Measurements from ENCODE around the gene NIPAL3. TPM values are rescaled to one million over a fixed set of nuclear protein-coding genes. Genes with fewer than 3 reads are reported as not detected.

Gene NIPAL3
- 8.4 TPM for polyA plus RNA-seq (2012; ENCODE audit: missing spikeins)

DNA sequence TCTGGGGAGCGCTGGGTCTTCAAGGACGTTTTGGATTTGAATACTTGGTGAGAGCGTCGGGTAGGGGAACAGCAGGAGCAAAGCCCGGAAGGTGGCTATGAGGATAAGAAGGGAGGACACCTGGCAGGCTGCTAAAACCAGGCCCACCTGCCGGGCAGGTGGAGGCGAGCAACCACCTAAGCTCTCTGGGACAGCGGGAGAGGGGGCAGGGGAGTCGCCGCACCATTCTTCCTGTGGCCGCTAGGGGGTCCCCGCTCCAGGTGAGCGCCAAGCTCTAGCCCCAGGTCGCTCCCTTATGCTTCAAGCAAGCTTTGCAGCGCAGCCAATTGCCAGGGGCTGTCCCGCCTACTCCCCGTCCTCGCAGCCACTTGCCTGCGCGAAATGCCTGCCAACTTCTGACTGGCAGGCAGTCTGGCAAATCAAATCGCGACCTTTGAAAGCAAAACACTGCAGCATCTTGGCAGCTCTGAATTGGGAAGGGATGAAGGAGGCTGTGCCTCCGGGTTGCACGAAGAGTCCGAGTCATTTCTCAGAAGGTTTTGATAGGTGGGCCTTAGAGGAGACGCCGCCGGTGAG lies at the start of gene NIPAL3:
TSS of gene NIPAL3 (plus strand) at position 469 of the 576 bp plus-strand sequence. CDS start 3,746 bp downstream, outside the sequence.
- DNase-seq (ENCODE audit: insufficient read length) (peak; percentile 88), FAIRE-seq (peak; percentile 96)
- TF ChIP-seq POLR2A (IDR thresholded peaks at IDR 0.05; ENCODE audit: low read depth, low read length) = no peak
- no peak for TF ChIP-seq TAF1 (IDR thresholded peaks at IDR 0.05; ENCODE audit: borderline replicate concordance, low read depth, low read length)
- no peak for TF ChIP-seq POLR2AphosphoS5 (IDR thresholded peaks at IDR 0.05; ENCODE audit: low read depth, low read length)

DNA sequence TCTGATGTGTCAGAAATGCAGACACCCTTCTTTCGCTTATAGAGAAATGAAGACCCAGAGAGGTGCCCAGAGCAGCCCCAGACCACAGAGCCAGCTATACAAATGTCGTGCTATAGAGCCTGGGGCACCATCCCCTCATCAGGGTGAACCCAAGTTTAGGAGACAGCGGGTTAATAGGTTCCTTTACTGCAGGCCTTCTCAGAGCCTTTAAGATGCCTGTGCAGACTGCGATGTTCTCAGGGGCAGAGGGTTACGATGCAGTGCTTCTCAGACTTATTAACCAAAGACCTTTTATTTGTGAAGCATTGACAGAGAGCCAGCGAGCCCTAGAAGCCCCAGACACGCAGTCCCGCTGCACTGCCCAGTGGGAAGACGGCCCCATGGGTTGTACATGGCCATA lies 48.9 kb upstream of the NIPAL3 start:
- FAIRE-seq = no peak
- DNase-seq (ENCODE audit: insufficient read length) = no peak
- no peak for TF ChIP-seq TAF1 (IDR thresholded peaks at IDR 0.05; ENCODE audit: borderline replicate concordance, low read depth, low read length)
- TF ChIP-seq POLR2A (IDR thresholded peaks at IDR 0.05; ENCODE audit: low read depth, low read length) = no peak
- TF ChIP-seq POLR2AphosphoS5 (IDR thresholded peaks at IDR 0.05; ENCODE audit: low read depth, low read length) = no peak

DNA sequence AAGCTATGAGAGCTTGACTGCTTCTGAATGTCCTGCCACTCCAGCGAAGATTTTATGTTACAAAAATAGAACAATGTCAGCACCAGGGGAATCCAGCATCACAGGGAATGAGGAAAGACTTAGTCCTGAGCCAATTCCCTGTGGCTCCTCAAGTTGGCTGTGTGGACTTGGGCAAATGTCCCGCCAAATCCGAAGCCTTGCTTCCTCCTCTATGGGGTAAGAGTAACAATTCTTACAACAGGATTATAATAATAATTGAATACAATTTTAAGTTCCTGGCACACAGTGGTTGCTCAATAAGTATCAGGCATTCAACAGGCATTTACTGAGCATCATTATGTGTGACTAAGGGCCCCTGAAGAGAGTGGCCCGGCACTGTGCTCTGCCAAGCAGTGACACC lies 46.4 kb upstream of the NIPAL3 start:
- DNase-seq (ENCODE audit: insufficient read length) (no peak), FAIRE-seq (no peak)
- TF ChIP-seq POLR2A (IDR thresholded peaks at IDR 0.05; ENCODE audit: low read depth, low read length) = no peak
- TF ChIP-seq TAF1 (IDR thresholded peaks at IDR 0.05; ENCODE audit: borderline replicate concordance, low read depth, low read length) = no peak
- TF ChIP-seq POLR2AphosphoS5 (IDR thresholded peaks at IDR 0.05; ENCODE audit: low read depth, low read length) = no peak

DNA sequence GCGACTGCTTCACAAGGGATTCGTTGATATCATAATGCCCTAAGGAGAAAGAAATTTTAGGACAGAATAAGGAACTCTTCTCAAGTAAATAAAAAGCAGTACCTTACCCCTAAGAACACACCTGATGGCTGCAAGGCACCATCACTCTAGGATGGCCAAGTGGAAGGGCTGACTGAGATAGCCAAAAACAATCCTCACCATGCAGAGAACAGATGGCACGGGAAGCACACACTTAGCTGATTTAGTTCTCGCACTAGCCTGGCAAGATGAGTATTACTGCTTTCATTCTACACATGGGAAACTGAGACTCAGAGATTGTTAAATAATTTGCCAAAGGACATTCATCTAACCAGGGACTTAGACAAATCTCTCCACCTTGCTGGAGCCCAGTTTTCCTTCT lies 45.8 kb upstream of the NIPAL3 start:
- FAIRE-seq (no peak), DNase-seq (ENCODE audit: insufficient read length) (no peak)
- TF ChIP-seq POLR2AphosphoS5 (IDR thresholded peaks at IDR 0.05; ENCODE audit: low read depth, low read length) = no peak
- TF ChIP-seq TAF1 (IDR thresholded peaks at IDR 0.05; ENCODE audit: borderline replicate concordance, low read depth, low read length) = no peak
- TF ChIP-seq POLR2A (IDR thresholded peaks at IDR 0.05; ENCODE audit: low read depth, low read length) = no peak

DNA sequence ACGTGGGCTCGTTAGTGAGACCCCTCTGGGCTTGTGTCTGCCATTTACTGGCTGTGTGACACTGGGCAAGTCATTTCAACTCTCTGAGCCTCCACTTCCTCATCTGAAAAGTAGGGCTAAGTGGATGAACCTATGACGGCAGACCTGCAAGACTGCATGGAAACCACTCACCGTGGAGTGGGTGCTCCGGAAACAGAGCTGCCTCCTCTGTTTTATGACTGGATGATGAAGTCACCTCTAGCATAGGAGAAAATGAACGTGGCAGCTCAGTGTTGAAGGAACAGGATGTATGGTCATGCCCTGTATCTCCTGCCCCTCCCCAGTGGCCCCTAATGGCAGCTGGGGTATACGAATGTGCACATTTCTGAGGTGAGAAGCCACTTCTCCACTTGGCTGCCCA lies 42.6 kb upstream of the NIPAL3 start:
- FAIRE-seq = peak; percentile 92
- TF ChIP-seq POLR2A (IDR thresholded peaks at IDR 0.05; ENCODE audit: low read depth, low read length) (no peak), TAF1 (IDR thresholded peaks at IDR 0.05; ENCODE audit: borderline replicate concordance, low read depth, low read length) (no peak), POLR2AphosphoS5 (IDR thresholded peaks at IDR 0.05; ENCODE audit: low read depth, low read length) (no peak)
- no peak for DNase-seq (ENCODE audit: insufficient read length)

DNA sequence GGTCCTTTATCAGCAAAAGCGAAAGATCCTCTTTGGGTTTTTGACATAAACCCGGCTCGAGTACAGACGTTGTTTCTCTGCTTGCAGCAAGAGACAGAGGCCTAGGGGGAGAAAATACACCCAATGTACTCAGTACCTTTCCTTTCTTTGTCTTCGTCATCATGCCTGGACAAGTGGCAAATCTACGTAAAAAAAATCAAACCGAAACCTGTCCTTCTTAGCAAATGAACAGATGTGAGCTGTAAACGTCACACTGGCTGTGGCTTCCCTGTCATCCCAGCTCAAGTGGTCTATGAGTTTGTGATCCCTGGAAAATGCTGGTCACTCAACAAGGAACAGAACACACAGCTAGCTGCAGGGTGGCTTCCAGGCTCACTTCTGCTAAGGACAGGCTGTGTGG lies 41.9 kb upstream of the NIPAL3 start:
- FAIRE-seq = no peak
- TF ChIP-seq POLR2A (IDR thresholded peaks at IDR 0.05; ENCODE audit: low read depth, low read length) = no peak
- DNase-seq (ENCODE audit: insufficient read length) = no peak

DNA sequence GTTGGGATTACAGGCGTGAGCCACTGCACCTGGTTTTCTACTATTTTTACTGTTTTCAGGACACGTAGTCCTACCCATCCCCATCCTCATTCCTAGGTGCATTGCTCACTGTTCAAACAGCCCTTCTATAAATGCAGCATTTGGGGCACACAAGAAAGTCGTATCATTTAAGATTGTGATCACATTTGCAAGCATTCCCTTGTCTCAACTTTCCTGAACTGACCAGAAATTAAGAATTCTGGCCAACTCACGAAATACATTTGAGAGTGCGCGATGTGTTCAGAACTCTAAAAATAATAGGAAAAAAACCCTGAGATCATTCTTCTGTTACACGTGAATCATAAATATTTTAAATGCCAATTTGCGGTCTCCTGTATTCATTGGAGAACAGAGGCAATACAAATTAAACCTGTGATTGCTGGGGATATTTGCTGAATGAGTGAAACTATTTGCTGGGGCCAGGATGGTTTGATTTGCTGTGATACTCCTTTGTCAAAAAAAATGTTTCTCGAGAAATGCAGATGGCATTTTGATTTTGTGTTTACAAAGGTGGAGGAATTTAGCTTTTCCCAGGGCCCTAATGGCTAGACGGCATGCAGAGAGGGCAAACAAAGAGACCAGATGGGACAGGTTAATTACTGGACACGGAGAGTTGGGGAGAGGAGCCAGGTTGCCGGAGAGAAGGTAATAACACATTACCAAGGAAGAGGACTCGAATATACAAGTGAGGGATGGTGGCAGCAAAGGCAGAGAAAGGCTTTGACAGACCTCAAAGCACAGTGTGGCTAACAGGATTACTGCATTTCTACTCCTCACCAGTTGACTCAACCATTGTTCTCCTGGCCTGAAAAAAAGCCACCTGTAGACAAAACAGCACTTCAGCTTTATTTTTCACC lies 40.5 kb upstream of the NIPAL3 start:
- no peak for DNase-seq (ENCODE audit: insufficient read length)
- TF ChIP-seq POLR2AphosphoS5 (IDR thresholded peaks at IDR 0.05; ENCODE audit: low read depth, low read length) (no peak), POLR2A (IDR thresholded peaks at IDR 0.05; ENCODE audit: low read depth, low read length) (no peak), TAF1 (IDR thresholded peaks at IDR 0.05; ENCODE audit: borderline replicate concordance, low read depth, low read length) (no peak)
- no peak for FAIRE-seq

DNA sequence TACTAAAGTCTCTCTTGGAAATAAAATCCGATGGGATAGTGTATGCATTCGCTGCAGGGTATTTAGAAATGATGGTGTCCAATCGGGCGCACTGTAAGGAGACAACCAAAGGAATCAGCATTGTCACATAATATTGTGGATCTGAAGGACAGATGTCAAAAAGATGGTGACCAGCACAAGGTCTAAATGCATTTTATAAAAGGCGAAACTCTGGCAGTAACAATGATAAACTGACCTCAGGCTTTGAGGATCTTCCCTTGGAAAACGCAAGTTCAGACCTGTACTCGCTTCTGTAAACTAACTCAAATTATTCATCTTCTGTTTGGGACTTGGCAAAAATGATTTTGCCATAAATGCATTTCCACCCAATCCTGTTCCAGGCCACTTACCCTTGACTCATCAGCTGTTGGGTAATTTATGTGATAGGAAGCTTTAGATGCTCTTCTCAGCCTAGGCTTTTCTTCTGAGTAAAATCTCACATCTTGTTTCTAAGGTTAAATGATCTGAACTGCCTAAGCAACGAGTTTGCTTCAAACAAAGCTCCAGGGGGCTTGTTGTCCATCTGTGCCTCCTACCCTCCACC lies 35.8 kb upstream of the NIPAL3 start:
- DNase-seq (ENCODE audit: insufficient read length) (no peak), FAIRE-seq (no peak)

DNA sequence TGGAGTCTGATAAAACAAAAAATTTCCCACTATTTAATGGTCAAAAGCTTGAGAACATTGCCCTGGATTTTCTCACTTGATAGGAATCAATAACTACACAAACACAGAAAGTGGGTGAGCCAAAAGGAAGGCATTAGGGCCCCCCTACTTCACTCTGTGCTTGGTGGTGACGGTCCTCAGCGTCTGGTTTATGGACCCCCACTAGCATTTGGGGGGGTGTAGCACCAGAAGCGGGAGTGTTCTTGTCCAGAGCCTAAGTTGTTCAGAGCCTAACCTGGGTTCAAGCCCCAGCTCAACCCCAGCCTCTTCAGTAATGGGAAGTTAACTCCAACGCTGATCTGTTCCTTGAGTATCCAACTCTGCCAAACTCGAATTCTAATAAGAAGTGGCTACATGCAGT lies 35.1 kb upstream of the NIPAL3 start:
- FAIRE-seq (no peak), DNase-seq (ENCODE audit: insufficient read length) (no peak)
- no peak for TF ChIP-seq POLR2A (IDR thresholded peaks at IDR 0.05; ENCODE audit: low read depth, low read length)
- TF ChIP-seq TAF1 (IDR thresholded peaks at IDR 0.05; ENCODE audit: borderline replicate concordance, low read depth, low read length) = no peak
- TF ChIP-seq POLR2AphosphoS5 (IDR thresholded peaks at IDR 0.05; ENCODE audit: low read depth, low read length) = no peak

More for the DNA sequence above, 35.8 kb upstream of the NIPAL3 start:
- TF ChIP-seq POLR2A (IDR thresholded peaks at IDR 0.05; ENCODE audit: low read depth, low read length) (no peak), POLR2AphosphoS5 (IDR thresholded peaks at IDR 0.05; ENCODE audit: low read depth, low read length) (no peak), TAF1 (IDR thresholded peaks at IDR 0.05; ENCODE audit: borderline replicate concordance, low read depth, low read length) (no peak)

DNA sequence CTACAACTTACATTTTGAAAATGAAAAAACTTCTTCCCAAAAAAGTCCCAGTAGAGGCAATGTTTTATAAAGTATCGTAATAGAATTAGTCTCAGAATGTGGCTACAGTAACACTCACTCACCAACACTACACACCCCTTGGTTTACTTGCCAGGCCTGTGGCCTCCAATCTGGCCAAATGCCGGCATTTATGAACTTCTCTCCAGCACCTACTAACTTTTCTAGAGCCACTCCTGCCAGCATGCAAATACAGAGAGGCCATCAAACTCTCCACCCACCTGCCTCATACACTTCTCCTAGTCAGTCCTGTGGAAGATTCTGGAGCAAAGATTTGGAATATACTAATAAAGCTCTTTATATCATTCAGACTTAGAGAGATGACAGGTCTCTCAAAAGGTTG lies 34.3 kb upstream of the NIPAL3 start:
- no peak for DNase-seq (ENCODE audit: insufficient read length)
- TF ChIP-seq TAF1 (IDR thresholded peaks at IDR 0.05; ENCODE audit: borderline replicate concordance, low read depth, low read length) (no peak), POLR2A (IDR thresholded peaks at IDR 0.05; ENCODE audit: low read depth, low read length) (no peak), POLR2AphosphoS5 (IDR thresholded peaks at IDR 0.05; ENCODE audit: low read depth, low read length) (no peak)
- FAIRE-seq = no peak

DNA sequence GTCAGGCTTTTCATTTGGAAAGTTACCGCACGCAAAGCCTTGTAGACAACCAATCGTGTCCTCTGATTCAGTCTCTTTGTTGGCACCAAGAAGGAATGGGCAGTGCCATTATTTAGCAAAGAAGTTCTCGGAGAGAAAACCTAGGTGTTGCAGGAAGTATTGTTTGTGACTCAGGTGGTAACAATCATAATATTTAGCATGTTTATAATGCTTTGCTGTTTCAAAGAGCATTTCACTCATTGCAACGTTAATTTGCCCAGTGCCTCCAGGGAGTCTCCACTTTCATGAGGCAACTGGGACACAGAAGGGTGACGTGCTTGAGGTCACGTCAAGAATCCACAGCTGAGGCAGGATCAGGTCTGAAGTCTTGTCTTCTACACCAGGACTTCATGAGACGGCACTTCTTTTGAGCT lies 33.4 kb upstream of the NIPAL3 start:
- TF ChIP-seq POLR2AphosphoS5 (IDR thresholded peaks at IDR 0.05; ENCODE audit: low read depth, low read length) (no peak), TAF1 (IDR thresholded peaks at IDR 0.05; ENCODE audit: borderline replicate concordance, low read depth, low read length) (no peak), POLR2A (IDR thresholded peaks at IDR 0.05; ENCODE audit: low read depth, low read length) (no peak)
- FAIRE-seq = no peak
- DNase-seq (ENCODE audit: insufficient read length) = no peak
